HG03432 (cell line): Measurements from ENCODE around the gene STMN3.

Source experiments
- ATAC-seq: cut with Tn5 transposase; IDR thresholded peaks from one replicate; pipeline ENCODE4 v1.9.1; 2021; ENCODE audit warnings: mild to moderate bottlenecking, moderate library complexity; ENCODE audit not compliant: unreplicated experiment

The STMN3 gene

DNA sequence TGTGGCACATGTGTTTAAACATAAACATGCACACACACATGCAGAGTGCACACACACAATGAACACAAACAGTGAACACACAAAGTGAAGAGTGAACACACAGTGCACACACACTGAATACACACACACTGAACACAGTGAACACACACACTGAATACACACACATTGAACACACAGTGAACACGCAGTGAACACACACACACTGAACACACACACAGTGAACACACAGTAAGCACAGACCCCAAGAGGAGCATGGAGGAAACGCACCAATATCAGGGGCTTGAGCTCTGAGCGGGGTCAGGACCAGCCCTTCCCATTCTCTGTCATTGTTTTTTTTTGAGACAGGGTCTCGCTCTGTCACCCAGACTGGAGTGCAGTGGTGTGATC, 62.1 kb downstream of the STMN3 start:
- ATAC-seq = no peak

DNA sequence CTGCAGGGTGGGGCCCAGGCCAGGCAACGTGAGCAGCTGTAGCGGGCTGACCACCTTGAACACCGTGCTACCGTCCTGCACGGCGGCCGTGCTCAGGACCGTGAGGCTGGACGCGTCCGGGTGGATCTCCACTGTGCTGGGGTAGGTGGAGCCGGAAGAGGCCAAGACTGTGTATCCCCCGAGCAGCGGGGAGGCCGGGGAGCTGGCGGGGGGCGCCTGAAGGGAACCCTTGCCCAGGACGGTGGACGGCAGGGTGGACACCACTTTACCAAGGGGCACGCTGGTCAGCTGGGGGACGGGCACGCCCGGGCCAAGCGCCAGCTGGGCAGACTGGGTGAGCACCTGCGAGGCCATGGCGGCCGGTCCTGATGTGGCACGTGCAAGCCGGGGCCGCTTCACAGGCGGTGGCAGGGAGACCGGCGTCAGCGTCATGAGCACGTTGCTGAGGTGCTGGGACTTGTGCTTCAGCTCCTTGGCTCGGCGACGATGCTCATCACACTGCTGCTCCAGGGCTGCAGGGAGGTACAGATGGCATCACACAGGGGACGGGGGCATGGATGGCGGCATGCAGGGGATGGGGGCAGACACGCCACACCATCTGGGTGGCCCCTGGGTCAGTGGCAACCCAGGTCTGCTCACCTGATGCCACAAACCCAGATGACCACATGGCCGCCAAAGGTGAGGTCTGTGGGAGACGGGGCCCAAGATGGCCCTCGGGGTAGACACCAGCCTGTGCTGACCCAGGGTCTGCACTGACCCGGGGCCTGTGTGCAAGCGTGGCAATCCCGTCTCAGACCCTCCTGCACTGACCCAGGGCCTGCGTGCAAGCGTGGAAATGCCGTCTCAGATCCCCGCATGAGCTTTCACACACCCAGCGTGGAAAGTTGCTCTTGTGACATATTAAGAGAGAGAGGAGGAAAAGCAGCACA, 62.7 kb downstream of the STMN3 start:
- ATAC-seq = no peak
